GM19455 (cell line): ENCODE measurements around the gene ACHE.

Experiments
- ATAC-seq: cut with Tn5 transposase; IDR thresholded peaks from one replicate; pipeline ENCODE4 v1.9.1; 2021; ENCODE audit not compliant: unreplicated experiment

Gene ACHE

DNA sequence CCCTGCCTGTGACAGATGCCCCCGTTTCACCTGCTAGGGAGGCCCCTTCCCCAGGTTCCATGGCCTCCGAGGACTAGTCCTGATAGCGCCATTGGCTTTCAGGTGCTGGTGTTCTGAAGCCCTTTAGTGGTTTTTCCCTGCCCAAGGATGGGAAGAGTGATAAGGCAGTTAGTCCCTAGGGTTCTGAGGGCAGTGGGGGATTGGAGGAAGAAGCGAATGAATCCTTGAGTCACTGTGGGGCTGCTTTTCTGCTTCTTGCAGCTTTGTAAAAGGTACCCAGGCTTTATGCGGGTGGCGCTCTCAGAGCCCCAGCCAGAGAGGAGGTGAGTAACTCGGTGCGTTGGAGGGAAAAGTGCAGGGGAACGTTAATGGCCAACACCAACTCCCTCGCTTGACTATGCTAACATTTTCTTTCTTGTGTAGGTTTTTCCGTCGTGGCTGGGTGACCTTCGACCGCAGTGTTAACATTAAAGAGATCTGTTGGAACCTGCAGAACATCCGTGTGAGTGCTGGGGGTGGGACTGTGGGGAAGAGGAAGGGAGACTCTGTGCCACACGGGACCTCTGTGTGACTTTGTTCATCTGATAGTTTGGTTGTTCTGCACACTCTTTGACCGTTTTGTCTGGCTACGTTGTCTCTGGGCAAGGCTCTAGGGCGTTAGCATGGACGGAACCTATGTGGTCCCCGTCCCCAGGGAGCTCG lies 10.1 kb downstream of the ACHE start:
- no peak for ATAC-seq

GRCh38 chr7:100884736-100885439 lies 10.8 kb downstream of the ACHE start:
- no peak for ATAC-seq

GRCh38 chr7:100882785-100883526 lies 12.7 kb downstream of the ACHE start:
- no peak for ATAC-seq

GRCh38 chr7:100882201-100882600 lies 13.5 kb downstream of the ACHE start:
- ATAC-seq, result no peak

- no peak for ATAC-seq
Measured at GRCh38 chr7:100881136-100881535, 14.6 kb downstream of the ACHE start.

GRCh38 chr7:100880645-100881044 lies 15.0 kb downstream of the ACHE start:
- no peak for ATAC-seq

GRCh38 chr7:100879685-100880261 lies 15.9 kb downstream of the ACHE start:
- ATAC-seq, result no peak

GRCh38 chr7:100878685-100879084 lies 17.0 kb downstream of the ACHE start:
- ATAC-seq, result no peak

GRCh38 chr7:100878013-100878412 lies 17.7 kb downstream of the ACHE start:
- ATAC-seq, result no peak

DNA sequence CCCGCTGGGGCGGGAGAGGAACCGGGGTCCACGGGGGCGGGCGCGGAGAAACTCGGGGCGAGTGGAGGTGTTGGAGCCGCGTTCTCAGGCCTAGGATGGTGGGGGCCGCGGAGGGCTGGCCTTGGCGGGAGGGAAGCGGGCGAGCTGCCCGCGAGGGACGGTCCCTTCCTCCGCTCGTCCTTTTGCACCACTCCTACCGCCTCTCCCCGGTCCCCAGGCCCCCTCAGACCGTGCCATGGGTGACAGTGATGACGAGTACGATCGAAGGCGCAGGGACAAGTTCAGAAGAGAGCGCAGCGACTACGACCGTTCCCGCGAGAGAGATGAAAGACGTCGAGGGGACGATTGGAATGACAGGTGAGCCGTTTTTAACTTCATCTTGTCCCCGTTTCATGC lies 20.3 kb downstream of the ACHE start:
- peak; percentile 16 for ATAC-seq

DNA sequence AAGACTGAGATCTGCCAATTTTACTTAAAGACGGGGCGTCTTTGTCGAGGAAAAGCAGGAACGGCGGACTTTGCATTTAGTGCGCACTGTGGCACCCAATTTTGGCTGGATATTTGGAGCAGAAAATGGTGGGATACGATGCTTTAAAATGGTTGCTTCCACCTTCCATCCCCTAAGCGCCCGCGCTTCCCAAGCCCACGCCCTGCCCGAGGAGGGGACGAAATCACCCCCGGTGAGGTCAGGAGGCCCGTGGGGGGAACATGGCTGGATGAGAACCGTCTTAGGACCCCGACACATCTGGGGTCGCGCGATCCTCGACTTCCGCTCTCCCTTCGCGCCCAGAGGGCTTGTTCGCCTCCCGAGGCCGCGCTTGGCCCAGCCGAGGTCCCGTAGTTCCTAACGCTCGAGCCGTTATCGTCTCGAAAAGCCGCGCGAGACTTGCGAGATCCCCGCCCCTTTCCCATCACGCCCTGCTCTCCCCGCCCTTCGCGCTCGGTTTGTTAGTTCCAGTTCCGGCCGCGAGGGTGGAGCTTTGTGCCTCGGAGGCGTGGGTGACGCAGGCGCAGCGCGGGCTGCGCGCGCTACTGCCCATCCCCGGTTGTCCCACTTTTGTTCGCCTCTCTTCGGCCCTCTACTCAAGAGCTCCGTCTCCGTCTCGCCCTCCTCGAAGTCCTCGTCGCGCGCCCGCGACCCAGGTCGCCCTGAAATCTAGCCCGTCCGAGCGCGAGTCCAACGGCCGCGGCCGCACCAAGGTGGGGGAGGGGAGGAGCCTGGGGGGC lies 20.9 kb downstream of the ACHE start, which contains the start of gene SRRT:
Gene SRRT, plus strand, starts transcription at position 527 of the 779 bp plus-strand sequence. CDS start 488 bp downstream, outside the sequence.
- peak; percentile 85 for ATAC-seq

DNA sequence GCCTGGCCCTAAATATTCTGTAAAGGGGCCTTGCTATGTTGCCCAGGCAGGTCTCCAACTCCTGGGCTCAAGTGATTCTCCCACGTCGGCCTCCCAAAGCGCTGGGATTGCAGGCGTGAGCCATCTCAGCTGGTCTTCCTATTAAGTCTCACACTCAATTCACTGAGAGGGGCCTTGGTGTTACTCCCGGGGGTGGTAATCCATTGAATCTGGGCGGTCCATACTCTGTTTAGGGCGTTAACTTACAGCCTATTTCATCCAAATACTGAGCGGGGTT lies 21.4 kb downstream of the ACHE start:
- ATAC-seq, result no peak

DNA sequence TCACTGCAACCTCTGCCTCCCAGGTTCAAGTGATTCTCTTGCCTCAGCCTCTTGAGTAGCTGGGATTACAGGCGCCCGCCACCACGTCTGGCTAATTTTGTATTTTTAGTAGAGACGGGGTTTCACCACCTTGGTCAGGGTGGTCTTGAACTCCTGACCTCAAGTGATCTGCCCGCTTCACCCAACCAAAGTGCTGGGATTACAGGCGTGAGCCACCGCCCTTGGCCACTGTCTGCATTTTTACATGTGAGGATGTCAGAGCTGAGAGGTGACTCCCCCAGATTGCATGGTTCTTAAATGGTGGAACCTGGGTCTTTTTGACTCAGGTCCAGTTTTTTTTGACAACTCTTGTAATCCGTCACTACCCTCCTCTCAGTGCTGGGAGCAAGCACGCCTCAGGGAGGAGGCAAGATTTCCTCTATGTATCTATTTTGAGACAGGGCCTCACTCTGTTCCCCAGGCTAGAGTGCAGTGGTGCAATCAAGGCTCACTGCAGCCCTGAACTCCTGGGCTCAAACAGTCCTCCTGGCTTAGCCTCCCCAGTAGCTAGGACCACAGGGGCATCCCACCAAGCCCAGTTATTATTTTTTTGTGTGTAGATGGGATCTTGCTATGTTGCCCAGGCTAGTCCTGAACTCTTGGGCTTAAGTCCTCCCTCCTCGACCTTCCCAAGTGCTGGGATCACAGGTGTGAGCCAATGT lies 21.9 kb downstream of the ACHE start:
- no peak for ATAC-seq

- no peak for ATAC-seq
Measured at GRCh38 chr7:100867776-100868485, 27.8 kb downstream of the ACHE start.

DNA sequence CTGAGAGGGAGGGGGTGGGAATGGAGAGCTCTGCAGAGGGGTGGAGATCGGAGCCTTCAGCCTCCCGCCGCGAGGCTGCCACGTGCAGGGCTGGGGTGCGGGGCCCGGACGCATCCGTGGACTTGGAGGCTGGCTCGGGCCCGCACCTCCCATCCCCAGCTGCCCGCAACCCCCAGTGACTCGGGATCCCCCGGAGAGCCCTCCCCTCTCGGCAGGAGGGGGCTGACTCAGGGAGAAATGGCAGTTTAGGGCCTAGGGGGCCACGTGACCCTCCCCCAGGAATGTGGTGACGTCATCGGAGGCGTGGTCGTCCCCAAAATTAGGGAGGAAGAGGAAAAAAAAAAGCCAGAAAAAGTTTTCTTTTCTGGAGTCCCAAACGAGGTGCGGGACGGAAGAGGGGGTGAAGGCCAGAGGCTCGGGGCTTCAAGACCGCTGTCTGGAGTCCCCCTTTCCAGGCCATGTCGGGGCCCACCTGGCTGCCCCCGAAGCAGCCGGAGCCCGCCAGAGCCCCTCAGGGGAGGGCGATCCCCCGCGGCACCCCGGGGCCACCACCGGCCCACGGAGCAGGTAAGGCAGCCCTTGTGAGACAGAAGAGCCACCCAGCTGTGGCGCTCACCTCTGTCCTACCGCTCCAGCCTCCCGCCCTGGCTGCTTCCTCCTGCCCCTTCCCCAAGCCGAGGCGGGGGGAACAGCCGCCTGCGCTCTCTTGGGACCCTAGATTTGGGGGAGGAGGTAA lies 28.5 kb downstream of the ACHE start, which contains the start of gene TRIP6:
Gene TRIP6, plus strand, starts transcription at position 348 of the 736 bp plus-strand sequence. Its CDS starts 111 bp downstream, at position 459.
- no peak for ATAC-seq

DNA sequence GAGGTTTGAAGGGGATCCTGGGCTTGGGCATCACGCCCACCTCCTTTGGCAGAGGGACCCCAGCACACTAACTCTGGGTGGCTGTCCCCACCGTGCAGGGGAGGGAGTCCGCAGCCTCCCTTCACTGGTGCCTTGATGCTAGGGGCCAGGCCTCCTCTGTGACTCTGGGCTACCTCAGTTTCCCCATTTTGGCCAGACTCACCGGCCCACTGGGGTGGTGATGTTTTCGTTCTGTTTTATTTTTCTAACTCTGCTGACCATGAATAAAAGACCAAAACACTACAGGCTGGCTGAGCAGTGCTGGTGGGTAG lies 29.0 kb downstream of the ACHE start:
- ATAC-seq, result no peak

DNA sequence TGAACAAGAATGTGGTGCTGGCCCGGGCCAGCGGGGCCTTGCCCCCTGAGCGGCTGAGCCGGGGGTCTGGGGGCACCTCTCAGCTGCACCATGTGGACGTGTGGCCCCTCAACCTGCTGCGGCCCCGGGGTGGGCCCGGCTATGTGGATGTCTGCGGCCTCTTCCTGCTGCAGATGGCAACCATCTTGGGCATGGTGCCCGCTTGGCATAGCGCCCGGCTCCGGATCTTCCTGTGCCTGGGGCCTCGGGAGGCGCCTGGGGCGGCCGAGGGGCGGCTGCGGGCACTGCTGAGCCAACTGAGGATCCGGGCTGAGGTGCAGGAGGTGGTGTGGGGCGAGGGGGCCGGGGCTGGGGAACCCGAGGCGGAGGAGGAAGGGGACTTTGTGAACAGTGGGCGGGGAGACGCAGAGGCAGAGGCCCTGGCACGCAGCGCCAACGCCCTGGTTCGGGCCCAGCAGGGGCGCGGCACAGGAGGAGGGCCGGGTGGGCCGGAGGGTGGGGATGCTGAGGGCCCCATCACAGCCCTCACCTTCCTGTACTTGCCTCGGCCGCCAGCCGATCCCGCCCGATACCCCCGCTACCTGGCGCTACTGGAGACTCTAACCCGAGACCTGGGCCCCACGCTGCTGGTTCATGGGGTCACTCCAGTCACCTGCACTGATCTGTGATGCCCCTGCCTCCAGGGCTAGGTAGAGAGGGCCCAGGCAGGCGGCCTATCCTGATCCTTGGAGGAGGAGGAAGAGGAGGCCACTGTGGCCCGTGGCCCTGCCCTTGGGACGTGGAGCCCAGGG lies 29.6 kb downstream of the ACHE start:
- ATAC-seq, result no peak

DNA sequence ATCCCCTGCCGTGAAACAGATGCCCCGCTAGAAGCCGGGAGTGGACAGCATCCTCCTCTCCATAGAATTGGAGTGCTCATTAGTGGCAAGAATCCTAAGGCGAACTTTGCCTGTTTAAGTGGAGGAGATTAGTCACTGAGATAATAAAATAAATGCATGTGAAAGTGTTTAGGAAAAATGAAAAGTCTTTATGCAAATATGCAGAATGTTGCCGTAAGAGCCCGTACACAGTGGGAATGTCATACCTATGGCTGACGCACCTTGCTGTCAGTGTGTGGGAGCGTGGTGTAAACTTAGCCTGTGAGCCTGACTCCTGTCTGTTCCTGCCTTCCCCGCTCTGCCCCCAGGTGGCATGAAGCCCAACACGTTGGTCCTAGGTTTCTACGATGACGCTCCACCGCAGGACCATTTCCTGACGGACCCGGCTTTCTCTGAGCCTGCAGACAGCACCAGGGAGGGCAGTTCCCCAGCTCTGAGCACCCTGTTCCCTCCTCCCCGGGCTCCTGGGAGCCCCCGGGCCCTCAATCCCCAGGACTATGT lies 30.2 kb downstream of the ACHE start:
- no peak for ATAC-seq
